ENCODE results near the gene VPREB3.

DNA sequence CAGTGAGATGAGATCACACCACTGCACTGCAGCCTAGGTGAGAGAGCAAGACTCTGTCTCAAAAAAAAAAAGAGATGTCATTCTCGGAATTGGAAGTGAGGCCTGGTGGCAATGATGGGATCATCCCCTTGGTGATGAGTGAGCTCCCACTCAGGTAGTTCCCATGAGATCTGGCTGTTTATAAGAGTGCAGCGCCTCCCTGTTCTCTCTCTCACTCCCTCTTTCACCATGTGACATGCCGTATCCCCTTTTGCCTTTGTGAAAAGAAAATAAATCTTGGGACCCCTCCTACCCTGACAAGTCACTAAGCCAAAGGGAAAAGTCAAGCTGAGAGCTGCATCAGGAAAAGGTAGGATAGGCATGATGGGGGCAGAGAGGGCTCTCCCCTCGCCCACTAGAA, 32.1 kb downstream of the VPREB3 start:
- TF ChIP-seq, protein P1, sequence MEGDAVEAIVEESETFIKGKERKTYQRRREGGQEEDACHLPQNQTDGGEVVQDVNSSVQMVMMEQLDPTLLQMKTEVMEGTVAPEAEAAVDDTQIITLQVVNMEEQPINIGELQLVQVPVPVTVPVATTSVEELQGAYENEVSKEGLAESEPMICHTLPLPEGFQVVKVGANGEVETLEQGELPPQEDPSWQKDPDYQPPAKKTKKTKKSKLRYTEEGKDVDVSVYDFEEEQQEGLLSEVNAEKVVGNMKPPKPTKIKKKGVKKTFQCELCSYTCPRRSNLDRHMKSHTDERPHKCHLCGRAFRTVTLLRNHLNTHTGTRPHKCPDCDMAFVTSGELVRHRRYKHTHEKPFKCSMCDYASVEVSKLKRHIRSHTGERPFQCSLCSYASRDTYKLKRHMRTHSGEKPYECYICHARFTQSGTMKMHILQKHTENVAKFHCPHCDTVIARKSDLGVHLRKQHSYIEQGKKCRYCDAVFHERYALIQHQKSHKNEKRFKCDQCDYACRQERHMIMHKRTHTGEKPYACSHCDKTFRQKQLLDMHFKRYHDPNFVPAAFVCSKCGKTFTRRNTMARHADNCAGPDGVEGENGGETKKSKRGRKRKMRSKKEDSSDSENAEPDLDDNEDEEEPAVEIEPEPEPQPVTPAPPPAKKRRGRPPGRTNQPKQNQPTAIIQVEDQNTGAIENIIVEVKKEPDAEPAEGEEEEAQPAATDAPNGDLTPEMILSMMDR (IDR thresholded peaks at IDR 0.05) = no peak
- TF ChIP-seq POLR2A (IDR thresholded peaks at IDR 0.05) = no peak
- TF ChIP-seq EP300 (IDR thresholded peaks at IDR 0.05) = no peak
